HUES64 (cell line): ENCODE measurements around the gene ZNF341.

ENCODE experiments used
- H3K27ac ChIP-seq: 2 replicates; pipeline ENCODE4 v1.7.0; 2013; ENCODE audit warnings: low read depth, low read length, inconsistent platforms
- H3K27me3 ChIP-seq: 2 replicates; pipeline ENCODE4 v1.6.1; 2013; ENCODE audit warnings: mild to moderate bottlenecking, low read length; ENCODE audit not compliant: insufficient read depth
- H3K36me3 ChIP-seq: 2 replicates; pipeline ENCODE4 v1.6.1; 2013; ENCODE audit warnings: mild to moderate bottlenecking, low read length; ENCODE audit not compliant: insufficient read depth
- H3K4me1 ChIP-seq: 2 replicates; pipeline ENCODE4 v1.6.1; 2013; ENCODE audit warnings: mild to moderate bottlenecking, low read length, moderate library complexity; ENCODE audit not compliant: insufficient read depth
- H3K4me3 ChIP-seq: 2 replicates; pipeline ENCODE4 v1.5.1; 2013; ENCODE audit warnings: mild to moderate bottlenecking, low read length, moderate library complexity
- H3K9ac ChIP-seq: 2 replicates; pipeline ENCODE4 v1.6.1; 2013; ENCODE audit warnings: mild to moderate bottlenecking, low read depth, low read length
- H3K9me3 ChIP-seq: 2 replicates; pipeline ENCODE4 v1.6.1; 2013; ENCODE audit warnings: low read depth, low read length; ENCODE audit not compliant: insufficient read depth
- WGBS: fragments of 150-250, 120-280 bp; methylation state at CpG from one replicate; pipeline ENCODE4 v1.1.7; 2013; ENCODE audit warnings: missing lambda C conversion rate; 5-methylcytosine and 5-hydroxymethylcytosine counted together

The ZNF341 gene

DNA sequence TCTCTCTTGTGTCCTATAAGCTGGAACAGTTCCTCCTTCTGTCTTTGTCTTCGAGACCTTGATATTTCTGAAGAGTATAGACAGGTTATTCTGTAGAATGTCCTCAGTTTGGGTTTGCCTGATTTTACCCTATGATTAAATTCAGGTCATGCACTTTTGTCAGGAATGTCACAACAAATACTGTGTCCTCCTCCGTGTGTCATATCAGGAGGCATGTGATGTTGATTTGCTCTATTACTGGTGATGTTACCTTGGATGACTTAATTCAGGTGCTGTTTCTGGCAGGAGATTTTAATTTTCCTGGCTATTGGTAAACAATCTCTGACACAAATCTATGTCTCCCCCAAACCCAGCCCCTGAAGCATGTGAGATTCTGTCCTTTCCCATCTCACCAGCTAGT is 46.0 kb downstream of the ZNF341 start:
- no peaks in the 10 kb centered on the region for H3K36me3 ChIP-seq

DNA sequence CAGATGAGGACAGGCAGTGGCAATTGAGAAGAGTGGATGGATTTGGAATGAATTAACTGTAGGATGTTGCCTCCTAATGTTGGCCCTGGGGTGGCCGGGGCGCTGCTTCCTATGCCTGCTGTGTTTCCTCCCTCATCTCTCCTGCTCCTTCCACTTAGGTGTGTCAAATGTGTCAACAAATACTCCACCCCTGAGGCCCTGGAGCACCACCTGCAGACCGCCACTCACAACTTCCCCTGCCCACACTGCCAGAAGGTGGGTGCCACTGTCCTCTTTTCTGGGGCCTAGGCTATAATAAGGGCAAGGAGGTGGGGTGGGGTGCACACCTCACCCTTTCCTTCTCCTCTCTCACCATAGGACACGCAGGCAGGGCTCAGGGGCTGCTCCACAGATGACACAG is 49.3 kb downstream of the ZNF341 start:
- H3K4me3 ChIP-seq: no peak overlapping the region
- WGBS: 86% methylated on average over 4 of the region's 4 CpGs
- H3K27ac ChIP-seq: no peak overlapping the region
- peaks cover 4% of the 10 kb centered on the region; the same call in 1 of the 2 replicates for H3K4me1 ChIP-seq
- no peaks in the 10 kb centered on the region for H3K9me3 ChIP-seq
- H3K36me3 ChIP-seq: no peaks in the 10 kb centered on the region
- no peak overlapping the region for H3K9ac ChIP-seq
- H3K27me3 ChIP-seq: no peaks in the 10 kb centered on the region

More for the DNA sequence above, 46.0 kb downstream of the ZNF341 start:
- no peaks in the 10 kb centered on the region for H3K27me3 ChIP-seq
- no peak overlapping the region for H3K27ac ChIP-seq
- no peaks in the 10 kb centered on the region for H3K4me1 ChIP-seq
- no peak overlapping the region for H3K4me3 ChIP-seq
- no peaks in the 10 kb centered on the region for H3K9me3 ChIP-seq
- WGBS: 94% methylated on average over 2 of the region's 2 CpGs
- H3K9ac ChIP-seq: no peak overlapping the region

DNA sequence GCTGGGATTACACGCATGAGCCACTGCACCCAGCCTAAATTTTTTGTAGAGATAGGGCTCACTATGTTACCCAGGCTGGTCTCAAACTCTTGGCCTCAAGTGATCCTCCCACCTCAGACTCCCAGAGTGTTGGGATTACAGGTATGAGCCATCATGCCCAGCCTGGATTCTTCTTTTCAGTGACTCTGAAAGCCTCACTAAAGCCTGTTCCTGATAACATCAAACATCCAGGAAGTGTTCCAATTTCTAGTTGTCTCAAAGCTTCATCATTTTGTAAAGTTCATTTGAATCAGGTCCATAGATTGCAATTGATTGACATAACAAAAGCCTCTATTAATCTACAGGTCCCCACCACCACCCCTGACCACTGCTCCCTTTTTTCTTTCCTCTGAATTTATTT is 50.1 kb downstream of the ZNF341 start:
- Histone ChIP-seq H3K9me3 (no peaks in the 10 kb centered on the region), H3K36me3 (no peaks in the 10 kb centered on the region), H3K9ac (no peak overlapping the region), H3K4me3 (no peak overlapping the region), H3K4me1 (peaks cover 4% of the 10 kb centered on the region; the same call in 1 of the 2 replicates), H3K27me3 (no peaks in the 10 kb centered on the region), H3K27ac (no peak overlapping the region)
- WGBS: 90% methylated on average over 1 of the region's 1 CpG

DNA sequence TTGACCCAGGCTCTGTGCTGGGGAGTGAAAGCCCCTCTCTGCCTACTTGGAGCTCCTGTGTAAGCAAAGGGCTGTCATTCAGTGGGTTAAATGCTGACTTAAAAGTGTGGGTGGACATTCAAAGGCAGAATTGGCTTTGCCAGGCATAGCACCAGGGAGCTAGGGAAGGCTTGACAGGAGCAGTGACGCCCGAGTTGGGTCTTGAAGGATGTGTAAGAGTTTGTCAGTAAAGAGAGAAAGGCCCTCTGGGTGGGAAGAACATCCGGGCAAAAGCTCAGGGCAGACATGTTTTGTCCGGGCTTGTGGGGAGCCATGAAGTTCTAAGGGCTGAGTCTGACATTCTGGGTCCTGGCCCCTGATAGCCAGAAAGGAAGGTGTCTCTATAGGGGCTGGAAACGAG is 51.5 kb downstream of the ZNF341 start:
- H3K9ac ChIP-seq: no peak overlapping the region
- peaks cover 4% of the 10 kb centered on the region; the same call in 1 of the 2 replicates for H3K4me1 ChIP-seq
- 82% methylated on average over 5 of the region's 5 CpGs for WGBS
- no peaks in the 10 kb centered on the region for H3K9me3 ChIP-seq
- H3K27ac ChIP-seq: no peak overlapping the region
- no peaks in the 10 kb centered on the region for H3K36me3 ChIP-seq
- H3K4me3 ChIP-seq: no peak overlapping the region
- H3K27me3 ChIP-seq: no peaks in the 10 kb centered on the region

DNA sequence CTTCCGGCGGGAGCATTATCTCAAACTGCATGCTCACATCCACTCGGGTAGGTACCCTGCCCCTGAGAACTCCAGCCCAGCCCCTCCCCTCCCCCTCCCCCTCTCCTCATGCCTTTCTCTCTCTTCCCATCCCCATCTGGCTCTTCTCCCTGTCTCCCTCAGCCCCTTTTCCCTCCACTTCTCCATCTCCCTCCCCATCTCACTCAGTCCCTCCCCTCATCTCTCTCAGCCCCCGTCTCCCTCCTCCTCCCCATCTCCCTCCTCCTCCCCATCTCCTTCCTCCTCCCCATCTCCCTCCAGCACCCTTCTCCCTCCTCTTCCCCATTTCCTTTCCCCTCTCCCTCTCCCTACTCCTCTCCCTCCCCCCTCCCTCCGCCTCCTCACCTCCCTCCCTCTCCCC is 52.0 kb downstream of the ZNF341 start:
- H3K9ac ChIP-seq: no peak overlapping the region
- no peaks in the 10 kb centered on the region for H3K36me3 ChIP-seq
- H3K9me3 ChIP-seq: no peaks in the 10 kb centered on the region
- no peak overlapping the region for H3K27ac ChIP-seq
- H3K4me3 ChIP-seq: no peak overlapping the region
- H3K4me1 ChIP-seq: peaks cover 4% of the 10 kb centered on the region; the same call in 1 of the 2 replicates
- no peaks in the 10 kb centered on the region for H3K27me3 ChIP-seq
- WGBS: 67% methylated on average over 4 of the region's 5 CpGs

DNA sequence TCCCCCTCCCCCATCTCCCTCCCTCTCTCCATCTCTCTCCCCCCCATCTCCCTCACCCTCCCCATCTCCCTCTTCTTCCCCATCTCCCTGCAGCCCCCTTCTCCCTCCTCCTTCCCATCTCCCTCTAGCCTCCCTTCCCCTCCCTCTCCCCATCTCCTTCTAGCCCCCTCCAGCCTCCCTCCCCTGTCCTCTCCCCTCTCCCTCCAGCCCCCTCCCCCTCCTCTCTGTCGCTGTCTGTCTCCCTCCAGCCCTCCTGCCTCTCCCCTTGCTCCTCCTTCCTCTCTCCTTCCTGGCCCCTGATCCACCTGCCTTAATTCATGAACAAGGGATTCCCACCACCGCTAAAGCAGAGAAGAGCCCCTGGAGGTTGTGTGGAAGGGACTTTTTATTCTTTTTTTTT is 52.4 kb downstream of the ZNF341 start:
- Histone ChIP-seq H3K27me3 (no peaks in the 10 kb centered on the region), H3K27ac (no peak overlapping the region), H3K9ac (no peak overlapping the region), H3K36me3 (no peaks in the 10 kb centered on the region), H3K4me1 (peaks cover 4% of the 10 kb centered on the region; the same call in 1 of the 2 replicates), H3K9me3 (no peaks in the 10 kb centered on the region), H3K4me3 (no peak overlapping the region)
- WGBS: 0% methylated on average over 1 of the region's 2 CpGs

DNA sequence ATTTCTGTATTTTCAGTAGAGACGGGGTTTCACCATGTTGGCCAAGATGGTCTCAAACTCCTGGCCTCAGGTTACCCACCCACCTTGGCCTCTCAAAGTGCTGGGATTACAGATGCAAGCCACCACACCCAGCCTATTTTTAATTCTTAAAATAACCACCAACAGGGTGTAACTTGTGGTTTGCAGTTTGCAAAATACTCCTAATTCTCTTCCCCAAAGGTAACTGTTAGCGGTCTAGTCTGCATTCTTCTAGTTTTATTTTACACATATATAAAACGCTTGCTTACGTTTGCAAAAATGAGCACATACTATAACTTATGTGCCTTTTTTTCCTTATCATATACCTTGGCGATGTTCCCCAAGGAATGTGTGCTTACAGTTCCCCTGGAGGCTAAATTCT is 53.7 kb downstream of the ZNF341 start:
- no peaks in the 10 kb centered on the region for H3K9me3 ChIP-seq
- no peaks in the 10 kb centered on the region for H3K27me3 ChIP-seq
- no peak overlapping the region for H3K9ac ChIP-seq
- WGBS: 95% methylated on average over 5 of the region's 5 CpGs
- peaks cover 4% of the 10 kb centered on the region; the same call in 1 of the 2 replicates for H3K4me1 ChIP-seq
- H3K36me3 ChIP-seq: no peaks in the 10 kb centered on the region
- no peak overlapping the region for H3K4me3 ChIP-seq
- H3K27ac ChIP-seq: no peak overlapping the region

DNA sequence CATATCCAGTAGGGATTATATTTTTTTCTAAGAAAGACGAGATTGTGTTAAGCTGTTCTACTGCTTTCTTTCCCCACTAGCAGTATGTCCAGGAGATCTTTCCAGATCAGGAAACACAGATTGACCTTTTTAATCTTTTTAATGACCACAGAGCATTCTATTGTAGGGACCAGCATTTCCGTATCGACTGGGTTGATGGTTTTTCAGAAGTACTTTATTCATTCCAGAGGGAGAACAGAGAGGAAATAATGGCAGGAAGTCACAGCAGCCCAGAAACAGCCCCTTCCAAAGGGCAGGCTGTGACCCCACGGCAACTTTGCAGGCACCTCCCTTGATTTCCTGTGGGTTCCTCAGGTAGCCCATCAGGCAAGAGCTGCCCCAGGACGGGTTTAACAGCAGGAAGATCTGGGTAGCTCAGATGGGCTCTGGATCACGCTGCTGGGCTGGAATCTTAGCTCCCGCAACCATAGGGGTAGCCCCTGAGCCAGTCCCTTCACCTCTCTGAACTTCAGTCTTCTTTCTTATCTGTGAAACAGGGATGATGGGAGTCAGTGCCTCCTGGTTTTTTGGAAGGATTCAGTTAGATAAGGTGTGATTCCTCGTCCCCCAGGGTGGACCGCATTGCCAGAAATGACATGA is 55.6 kb downstream of the ZNF341 start:
- peaks cover 4% of the 10 kb centered on the region; the same call in 1 of the 2 replicates for H3K4me1 ChIP-seq
- 92% methylated on average over 9 of the region's 9 CpGs for WGBS
- H3K9ac ChIP-seq: no peak overlapping the region

DNA sequence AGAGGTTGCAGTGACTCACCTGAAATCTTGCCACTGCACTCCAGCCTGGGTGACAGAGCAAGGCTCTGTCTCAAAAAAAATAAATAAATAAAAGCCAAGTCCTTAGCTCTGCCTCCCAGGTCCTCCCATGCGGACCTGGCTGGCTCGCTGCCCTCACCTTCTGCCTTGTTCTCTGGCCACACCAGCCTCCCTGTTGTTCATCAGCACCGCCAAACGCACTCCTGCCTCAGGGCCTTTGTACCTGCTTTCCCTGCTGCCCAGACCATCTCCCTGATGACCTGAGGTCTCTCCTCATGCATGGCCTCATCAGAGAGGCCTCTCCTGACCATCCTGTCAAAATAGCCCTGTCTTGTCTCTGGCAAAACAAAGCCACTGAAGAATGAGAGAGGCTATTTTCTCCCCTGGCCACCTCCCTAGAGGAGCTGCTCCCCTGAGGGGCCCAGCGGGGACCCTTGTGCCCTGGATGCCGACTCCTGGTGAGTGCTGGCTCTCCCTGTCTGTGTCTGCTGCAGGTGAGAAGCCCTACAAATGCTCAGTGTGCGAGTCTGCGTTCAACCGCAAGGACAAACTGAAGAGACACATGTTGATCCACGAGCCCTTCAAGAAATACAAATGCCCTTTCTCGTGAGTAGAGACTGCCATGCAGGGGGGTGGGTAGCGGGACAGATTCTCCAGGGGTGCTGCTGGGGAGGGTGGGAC is 56.7 kb downstream of the ZNF341 start:
- Histone ChIP-seq H3K27me3 (no peaks in the 10 kb centered on the region), H3K36me3 (no peaks in the 10 kb centered on the region), H3K4me3 (no peak overlapping the region), H3K4me1 (peaks cover under 1% of the 10 kb centered on the region; the same call in 1 of the 2 replicates), H3K27ac (no peak overlapping the region), H3K9me3 (no peaks in the 10 kb centered on the region), H3K9ac (no peak overlapping the region)
- WGBS: 93% methylated on average over 12 of the region's 12 CpGs

More for the DNA sequence above, 55.6 kb downstream of the ZNF341 start:
- no peak overlapping the region for H3K4me3 ChIP-seq
- H3K27me3 ChIP-seq: no peaks in the 10 kb centered on the region
- H3K9me3 ChIP-seq: no peaks in the 10 kb centered on the region
- H3K27ac ChIP-seq: no peak overlapping the region
- H3K36me3 ChIP-seq: no peaks in the 10 kb centered on the region

DNA sequence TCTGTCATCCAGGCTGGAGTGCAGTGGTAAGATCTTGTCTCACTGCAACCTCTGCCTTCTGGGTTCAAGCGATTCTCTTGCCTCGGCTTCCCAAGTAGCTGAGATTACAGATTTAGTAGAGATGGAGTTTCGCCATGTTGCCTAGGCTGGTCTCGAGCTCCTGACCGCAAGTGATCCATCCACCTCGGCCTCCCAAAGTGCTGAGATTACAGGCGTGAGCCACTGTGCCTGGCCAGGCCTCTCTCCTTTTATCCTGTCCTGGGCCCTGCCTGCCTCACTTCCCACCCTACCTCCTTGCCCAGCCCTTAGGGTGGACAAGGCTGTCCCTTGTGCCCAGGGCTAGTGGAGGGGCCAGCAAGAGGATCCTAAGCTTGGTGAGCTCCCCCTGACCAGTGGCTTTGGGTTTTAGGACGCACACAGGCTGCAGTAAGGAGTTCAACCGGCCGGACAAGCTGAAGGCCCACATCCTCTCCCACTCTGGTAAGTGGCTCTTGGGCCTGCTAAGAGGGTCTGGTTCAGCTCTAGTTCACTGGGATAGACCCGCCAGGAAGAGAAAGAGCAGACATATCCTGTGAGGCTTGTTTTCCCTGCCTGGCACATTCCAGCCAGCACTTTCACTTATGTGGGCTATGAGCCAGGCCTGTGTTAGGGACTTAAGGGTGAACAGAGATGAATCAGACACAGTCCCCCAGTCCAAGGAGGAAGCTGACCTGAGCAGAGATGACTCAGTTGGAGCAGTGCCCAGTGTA is 57.5 kb downstream of the ZNF341 start:
- Histone ChIP-seq H3K36me3 (no peaks in the 10 kb centered on the region), H3K9me3 (no peaks in the 10 kb centered on the region), H3K4me1 (no peaks in the 10 kb centered on the region), H3K9ac (no peak overlapping the region), H3K27me3 (no peaks in the 10 kb centered on the region), H3K27ac (no peak overlapping the region), H3K4me3 (no peak overlapping the region)
- WGBS: 92% methylated on average over 11 of the region's 11 CpGs

DNA sequence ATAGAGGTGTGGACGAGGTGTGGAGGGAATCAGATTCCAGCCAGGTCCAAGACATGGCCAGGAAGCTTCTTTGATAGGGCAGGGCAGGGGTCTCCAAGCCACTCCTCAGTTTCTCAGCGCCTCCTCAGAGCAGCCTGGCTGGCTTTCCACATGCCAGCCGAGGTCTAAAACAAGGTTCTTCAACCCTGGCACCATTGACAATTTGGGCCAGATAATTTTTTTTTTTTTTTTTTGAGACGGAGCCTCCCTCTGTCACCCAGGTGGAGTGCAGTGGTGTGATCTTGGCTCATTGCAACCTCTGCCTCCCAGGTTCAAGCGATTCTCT is 58.0 kb downstream of the ZNF341 start:
- Histone ChIP-seq H3K4me1 (no peaks in the 10 kb centered on the region), H3K4me3 (no peak overlapping the region), H3K36me3 (no peaks in the 10 kb centered on the region), H3K27ac (no peak overlapping the region), H3K9ac (no peak overlapping the region), H3K27me3 (no peaks in the 10 kb centered on the region), H3K9me3 (no peaks in the 10 kb centered on the region)
- WGBS: 81% methylated on average over 5 of the region's 5 CpGs
